BJ (cell line): Measurements from ENCODE around the gene PPP3CA. TPM values are rescaled to one million over a fixed set of nuclear protein-coding genes. Genes with fewer than 3 reads are reported as not detected.

ENCODE experiments used
- CTCF ChIA-PET: fragments of 350-600 bp; formaldehyde crosslinking; extraction: SDS; loops from one replicate; lab custom pipeline; 2021; ENCODE audit warnings: antibody characterized with exemption, inconsistent platforms; lab: Yijun Ruan, JAX
- POLR2A ChIA-PET: fragments of 300-600 bp; sonication (Branson Sonifier 250); formaldehyde crosslinking; extraction: SDS; loops from one replicate; lab custom pipeline; 2021; ENCODE audit warnings: antibody characterized with exemption; lab: Charles Lee
- DNase-seq: peaks from one replicate; pipeline ENCODE4 v3.0.0-alpha.2; 2011; ENCODE audit warnings: low read depth
- H3K27me3 ChIP-seq: 2 replicates; pipeline ENCODE4 v1.6.0; 2011; ENCODE audit warnings: low read length; ENCODE audit not compliant: control insufficient read depth, insufficient read depth
- H3K36me3 ChIP-seq: 2 replicates; pipeline ENCODE4 v1.5.1; 2011; ENCODE audit warnings: low read length; ENCODE audit not compliant: control insufficient read depth, insufficient read depth
- H3K4me3 ChIP-seq: 2 replicates; pipeline ENCODE4 v1.5.1; 2011; ENCODE audit warnings: low read depth, mild to moderate bottlenecking, control low read depth, low read length
- polyA minus RNA-seq: library from RNA; depleted of rRNA, polyadenylated mRNA; stranded (reverse); fragments of >200 nt; gene quantifications from 2 replicates; pipeline ENCODE4 v1.2.3, GENCODE V29; 2011; rRNA and poly(A)+ RNA removed
- polyA plus RNA-seq: library from polyadenylated mRNA; depleted of rRNA; stranded (reverse); fragments of >200 nt; gene quantifications from 2 replicates; pipeline ENCODE4 v1.2.3, GENCODE V29; 2011; rRNA removed
- TF ChIP-seq, protein P1 (sequence below): IDR thresholded peaks from 2 replicates; pipeline ENCODE4 v1.5.1; 2011; ENCODE audit warnings: low read depth, mild to moderate bottlenecking, control low read depth, inconsistent platforms, low read length, moderate library complexity; ENCODE audit not compliant: insufficient read depth

The PPP3CA gene
- polyA plus RNA-seq = 10.6 and 20.0 TPM in 2 replicates
- polyA minus RNA-seq = 26.2 and 30.3 TPM in 2 replicates

DNA sequence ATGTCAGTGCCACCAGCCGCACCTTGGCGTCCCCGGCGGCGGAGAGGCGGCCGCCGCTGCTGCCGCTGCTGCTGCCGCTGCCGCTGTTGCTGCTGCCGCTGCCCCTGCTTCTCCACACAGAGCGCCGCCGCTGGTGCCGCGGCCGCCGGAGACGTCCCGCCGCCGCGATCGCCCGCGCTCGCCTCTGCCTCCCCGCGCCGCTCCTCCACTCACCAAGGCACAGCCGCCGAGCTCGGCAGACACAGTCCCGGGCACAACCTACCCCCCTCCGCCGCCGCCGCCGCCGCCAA lies at the start of gene PPP3CA:
TSS of gene PPP3CA (minus strand) at position 260 of the 290 bp plus-strand sequence.
- TF ChIP-seq, protein P1, sequence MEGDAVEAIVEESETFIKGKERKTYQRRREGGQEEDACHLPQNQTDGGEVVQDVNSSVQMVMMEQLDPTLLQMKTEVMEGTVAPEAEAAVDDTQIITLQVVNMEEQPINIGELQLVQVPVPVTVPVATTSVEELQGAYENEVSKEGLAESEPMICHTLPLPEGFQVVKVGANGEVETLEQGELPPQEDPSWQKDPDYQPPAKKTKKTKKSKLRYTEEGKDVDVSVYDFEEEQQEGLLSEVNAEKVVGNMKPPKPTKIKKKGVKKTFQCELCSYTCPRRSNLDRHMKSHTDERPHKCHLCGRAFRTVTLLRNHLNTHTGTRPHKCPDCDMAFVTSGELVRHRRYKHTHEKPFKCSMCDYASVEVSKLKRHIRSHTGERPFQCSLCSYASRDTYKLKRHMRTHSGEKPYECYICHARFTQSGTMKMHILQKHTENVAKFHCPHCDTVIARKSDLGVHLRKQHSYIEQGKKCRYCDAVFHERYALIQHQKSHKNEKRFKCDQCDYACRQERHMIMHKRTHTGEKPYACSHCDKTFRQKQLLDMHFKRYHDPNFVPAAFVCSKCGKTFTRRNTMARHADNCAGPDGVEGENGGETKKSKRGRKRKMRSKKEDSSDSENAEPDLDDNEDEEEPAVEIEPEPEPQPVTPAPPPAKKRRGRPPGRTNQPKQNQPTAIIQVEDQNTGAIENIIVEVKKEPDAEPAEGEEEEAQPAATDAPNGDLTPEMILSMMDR = no peak
- Histone ChIP-seq H3K4me3 (peak within 1 kb of the TSS; percentile 69), H3K27me3 (no peaks in the 10 kb centered on the region), H3K36me3 (no peaks in the 10 kb centered on the region)
- no peak for DNase-seq
- ChIA-PET POLR2A (interaction anchor here (0.7 kb wide), 1 partner anchor 425 kb away, joined by 3 read pairs; no protein-coding TSS in a partner anchor), CTCF (interaction anchor here (0.5 to 1.6 kb wide), 5 partner anchors 11 to 1195 kb away, joined by 4 to 7 read pairs (median 4); no protein-coding TSS in a partner anchor)

DNA sequence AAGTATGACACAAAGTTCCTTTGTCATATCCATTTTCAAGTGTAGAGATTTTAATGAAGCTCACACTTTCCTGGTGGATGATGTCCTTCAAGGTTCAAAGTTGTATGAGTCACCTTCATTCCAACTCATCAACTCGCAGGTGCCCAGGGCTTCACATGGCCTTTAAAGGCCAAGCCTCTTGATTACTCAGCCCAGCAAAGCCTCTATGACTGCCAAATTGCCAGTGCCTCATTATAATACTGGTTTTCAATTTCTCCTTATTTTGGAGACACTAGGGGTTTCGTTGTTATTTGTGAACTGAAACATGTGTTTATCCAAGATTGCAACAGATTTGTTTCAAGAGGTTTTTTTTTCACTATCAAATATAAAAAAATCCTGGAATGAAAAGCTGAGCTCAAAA lies 45.9 kb upstream of the PPP3CA start:
- CTCF ChIA-PET = no interaction called here
- Histone ChIP-seq H3K27me3 (no peaks in the 10 kb centered on the region), H3K4me3 (no peak overlapping the region), H3K36me3 (no peaks in the 10 kb centered on the region)
- peak; percentile 9 for DNase-seq
- POLR2A ChIA-PET = no interaction called here
- TF ChIP-seq, protein P1 = no peak

DNA sequence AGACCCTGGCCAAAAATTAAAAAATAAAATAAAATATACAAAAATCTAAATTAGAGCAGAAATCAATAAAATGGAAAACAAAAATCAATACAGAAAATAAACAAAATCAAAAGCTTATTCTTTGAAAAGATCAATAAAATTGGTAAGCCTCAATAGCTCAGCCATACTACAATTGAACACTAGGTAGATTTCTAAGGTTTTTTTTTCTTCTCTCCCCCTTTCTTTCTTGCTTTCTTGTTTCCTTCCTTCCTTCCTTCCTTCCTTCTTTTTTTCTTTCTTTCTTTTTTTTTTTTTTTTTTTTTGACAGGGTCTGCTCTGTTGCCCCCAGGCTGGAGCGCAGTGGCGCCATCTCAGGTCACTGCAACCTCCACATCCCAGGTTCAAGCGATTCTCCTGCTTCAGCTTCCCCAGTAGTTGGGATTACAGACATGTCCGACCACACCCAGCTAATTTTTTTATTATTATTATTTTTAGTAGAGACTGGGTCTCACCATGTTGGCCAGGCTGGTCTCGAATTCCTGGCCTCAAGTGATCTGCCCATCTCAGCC lies 23.4 kb upstream of the PPP3CA start:
- TF ChIP-seq, protein P1 = no peak
- H3K4me3 ChIP-seq = no peak overlapping the region
- CTCF ChIA-PET = interaction anchor here (0.7 kb wide), 2 partner anchors 32 kb away, joined by 3 to 4 read pairs; no protein-coding TSS in a partner anchor
- H3K36me3 ChIP-seq = no peaks in the 10 kb centered on the region
- POLR2A ChIA-PET = no interaction called here
- DNase-seq = no peak
- no peaks in the 10 kb centered on the region for H3K27me3 ChIP-seq

DNA sequence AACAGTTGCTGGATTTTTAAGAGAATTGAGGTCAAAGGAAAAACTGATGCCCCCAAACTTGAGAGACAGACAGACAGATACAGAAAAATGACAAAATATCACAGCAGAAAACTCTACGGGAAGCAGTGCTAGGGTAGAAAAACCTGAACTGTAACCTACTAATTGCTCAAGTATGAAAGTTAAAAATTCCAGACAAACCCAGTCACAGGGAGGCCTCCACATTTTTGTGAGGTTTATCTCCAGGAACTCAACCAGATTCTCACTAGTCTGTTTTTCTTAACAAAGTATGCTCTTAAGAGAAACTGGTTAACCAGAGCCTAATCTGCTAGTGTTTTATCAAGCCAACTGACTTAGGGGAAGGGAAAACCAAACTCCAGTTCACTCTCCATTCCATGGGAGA lies 19.9 kb upstream of the PPP3CA start:
- no peak overlapping the region for H3K4me3 ChIP-seq
- no peaks in the 10 kb centered on the region for H3K27me3 ChIP-seq
- TF ChIP-seq, protein P1 = no peak
- ChIA-PET POLR2A (no interaction called here), CTCF (interaction anchor here (0.6 kb wide), 1 partner anchor 537 kb away, joined by 3 read pairs; no protein-coding TSS in a partner anchor)
- peak; percentile 67 for DNase-seq
- H3K36me3 ChIP-seq = no peaks in the 10 kb centered on the region

DNA sequence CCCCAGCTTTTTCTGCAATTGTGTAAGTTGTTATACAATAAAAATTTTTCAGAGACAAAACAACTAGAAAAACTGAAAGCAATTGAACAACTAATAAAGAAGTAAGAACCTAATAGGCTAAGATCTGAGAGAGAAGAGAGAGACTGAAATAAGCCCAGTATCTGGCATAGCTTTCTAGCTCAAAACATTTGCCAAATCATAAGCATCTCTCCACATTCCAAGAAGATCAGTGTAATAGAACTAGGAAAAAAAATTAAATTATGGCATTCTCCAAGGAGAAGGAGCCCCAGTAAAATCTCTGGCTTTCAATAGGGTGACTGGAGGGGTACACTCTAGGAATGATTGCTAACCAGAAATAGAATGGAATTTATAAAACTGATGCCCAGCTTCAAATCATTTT lies 19.0 kb upstream of the PPP3CA start:
- Histone ChIP-seq H3K4me3 (no peak overlapping the region), H3K27me3 (no peaks in the 10 kb centered on the region), H3K36me3 (no peaks in the 10 kb centered on the region)
- ChIA-PET CTCF (interaction anchor here (0.6 kb wide), 1 partner anchor 536 kb away, joined by 3 read pairs; no protein-coding TSS in a partner anchor), POLR2A (interaction anchor here (0.7 to 1.0 kb wide), 2 partner anchors 9 to 1367 kb away, joined by 3 to 6 read pairs; no protein-coding TSS in a partner anchor)
- TF ChIP-seq, protein P1 = no peak
- no peak for DNase-seq
